H1 (cell line): Measurements from ENCODE around the gene EPHB1. TPM values are rescaled to one million over a fixed set of nuclear protein-coding genes. Genes with fewer than 3 reads are reported as not detected.

Experiments used
- CTCF ChIA-PET: fragments of 300-600 bp; sonication (Branson Sonifier 250); formaldehyde crosslinking; loops from one replicate; lab custom pipeline; 2021; ENCODE audit not compliant: partially characterized antibody; lab: Charles Lee
- POLR2A ChIA-PET: fragments of 300-600 bp; sonication (Branson Sonifier 250); formaldehyde crosslinking; loops from one replicate; lab custom pipeline; 2021; ENCODE audit warnings: inconsistent platforms; ENCODE audit not compliant: partially characterized antibody; lab: Charles Lee
- DNase-seq, 2 experiments: peaks; one replicate each; pipeline versions ENCODE4 v3.0.0 to v3.0.0-alpha.2; 2010 to 2022; ENCODE audit warnings: low spot score in 2 of 2, low read depth in 1 of 2, mixed read lengths in 1 of 2
- FAIRE-seq: peaks from 2 replicates; lab custom pipeline; 2011; peaks lifted over from hg19 to GRCh38; lab: Jason Lieb, UNC
- H2AFZ ChIP-seq: 2 replicates; pipeline ENCODE4 v1.8.1; 2012; ENCODE audit warnings: low read length, inconsistent platforms
- H2AK5ac ChIP-seq: 2 replicates; pipeline ENCODE4 v1.6.1; 2013; ENCODE audit warnings: low read depth, low read length
- H2BK120ac ChIP-seq: replicated peaks from 2 replicates; pipeline ENCODE3; 2013; ENCODE audit warnings: low read depth, low read length, inconsistent platforms
- H2BK12ac ChIP-seq: 2 replicates; pipeline ENCODE4 v1.6.1; 2013; ENCODE audit warnings: low read depth, low read length
- H2BK15ac ChIP-seq: 2 replicates; pipeline ENCODE4 v1.6.1; 2013; ENCODE audit warnings: low read length
- H2BK20ac ChIP-seq: 2 replicates; pipeline ENCODE4 v1.6.1; 2013; ENCODE audit warnings: low read length
- H2BK5ac ChIP-seq: 2 replicates; pipeline ENCODE4 v1.6.1; 2013; ENCODE audit warnings: low read depth, low read length
- H3K14ac ChIP-seq: 2 replicates; pipeline ENCODE4 v1.6.1; 2013; ENCODE audit warnings: inconsistent platforms; ENCODE audit not compliant: insufficient read length
- H3K18ac ChIP-seq: 2 replicates; pipeline ENCODE4 v1.6.1; 2013; ENCODE audit warnings: low read length; ENCODE audit errors: extremely low read depth
- H3K23ac ChIP-seq: 2 replicates; pipeline ENCODE4 v1.6.1; 2013; ENCODE audit warnings: inconsistent platforms; ENCODE audit not compliant: insufficient read length
- H3K23me2 ChIP-seq: 2 replicates; pipeline ENCODE4 v1.6.1; 2013; ENCODE audit warnings: low read depth, low read length
- H3K27ac ChIP-seq: 2 replicates; pipeline ENCODE4 v1.6.1; 2011; ENCODE audit warnings: low read depth, low read length, inconsistent platforms
- H3K27me3 ChIP-seq, 4 experiments: replicated peaks in 1 of 4; 1 replicate in 1 of 4; 2 replicates in 3 of 4; pipeline versions ENCODE4 v1.6.1 to v1.8.1; 2011 to 2013; ENCODE audit warnings: low read length in 3 of 4, mild to moderate bottlenecking in 3 of 4, inconsistent platforms in 2 of 4, mixed read lengths in 2 of 4, moderate library complexity in 1 of 4; ENCODE audit not compliant: control insufficient read depth in 3 of 4, insufficient read depth in 3 of 4; ENCODE audit errors: extremely low read depth in 1 of 4
- H3K36me3 ChIP-seq, 4 experiments: 2 replicates each; pipeline versions ENCODE4 v1.6.1 to v1.8.1; 2011 to 2013; ENCODE audit warnings: mild to moderate bottlenecking in 4 of 4, low read length in 3 of 4, moderate library complexity in 2 of 4, control low read depth in 1 of 4, inconsistent platforms in 1 of 4; ENCODE audit not compliant: insufficient read depth in 4 of 4, control insufficient read depth in 2 of 4
- H3K4ac ChIP-seq: replicated peaks from 2 replicates; pipeline ENCODE3; 2013; ENCODE audit warnings: low read length, low read depth, mixed read lengths, inconsistent platforms; ENCODE audit not compliant: insufficient read length
- H3K4me1 ChIP-seq, 4 experiments: replicated peaks in 1 of 4; 1 replicate in 1 of 4; 2 replicates in 3 of 4; pipeline versions ENCODE4 v1.6.1 to v1.8.1; 2011 to 2013; ENCODE audit warnings: low read length in 3 of 4, inconsistent platforms in 2 of 4, mixed read lengths in 1 of 4; ENCODE audit not compliant: insufficient read depth in 4 of 4, control insufficient read depth in 3 of 4
- H3K4me2 ChIP-seq, 2 experiments: 2 replicates each; pipeline versions ENCODE4 v1.6.1 to v1.8.1; 2011 to 2013; ENCODE audit warnings: low read depth in 2 of 2, low read length in 2 of 2, control low read depth in 1 of 2, inconsistent platforms in 1 of 2, mild to moderate bottlenecking in 1 of 2; ENCODE audit not compliant: insufficient read depth in 1 of 2
- H3K4me3 ChIP-seq, 4 experiments: fragments of 200-600, 300-600 bp in 1 of 4; sonication (generic), shearing (Covaris generic), sonication (Bioruptor Twin) in 1 of 4; 2 replicates each; pipeline versions ENCODE4 v1.5.1 to v1.8.1; 2011 to 2016; ENCODE audit warnings: low read length in 4 of 4, low read depth in 3 of 4, control low read depth in 2 of 4, inconsistent platforms in 2 of 4, mild to moderate bottlenecking in 2 of 4, mixed read lengths in 1 of 4, moderate library complexity in 1 of 4; ENCODE audit not compliant: insufficient read depth in 2 of 4; ENCODE audit errors: extremely low read depth in 1 of 4
- H3K56ac ChIP-seq: replicated peaks from 2 replicates; pipeline ENCODE3; 2013; ENCODE audit warnings: low read depth, mild to moderate bottlenecking, mixed read lengths, low read length, inconsistent platforms; ENCODE audit not compliant: insufficient read length
- H3K79me1 ChIP-seq: 2 replicates; pipeline ENCODE4 v1.6.1; 2013; ENCODE audit warnings: low read depth, low read length, control low read depth
- H3K79me2 ChIP-seq, 2 experiments: 2 replicates each; pipeline versions ENCODE4 v1.6.1 to v1.8.1; 2012 to 2013; ENCODE audit warnings: low read length in 2 of 2, mild to moderate bottlenecking in 2 of 2, inconsistent platforms in 1 of 2; ENCODE audit not compliant: insufficient read depth in 2 of 2, control insufficient read depth in 1 of 2
- H3K9ac ChIP-seq, 4 experiments: replicated peaks in 1 of 4; 1 replicate in 1 of 4; 2 replicates in 3 of 4; pipeline versions ENCODE4 v1.6.1 to v1.8.1; 2011 to 2013; ENCODE audit warnings: low read depth in 3 of 4, low read length in 3 of 4, control low read depth in 2 of 4, mild to moderate bottlenecking in 2 of 4, moderate library complexity in 2 of 4, inconsistent platforms in 1 of 4; ENCODE audit errors: extremely low read depth in 1 of 4
- H3K9me3 ChIP-seq, 2 experiments: 2 replicates each; pipeline versions ENCODE4 v1.6.1 to v1.8.1; 2012 to 2013; ENCODE audit warnings: mild to moderate bottlenecking in 2 of 2, moderate library complexity in 2 of 2, control low read depth in 1 of 2, inconsistent platforms in 1 of 2, low read depth in 1 of 2, low read length in 1 of 2, mixed read lengths in 1 of 2; ENCODE audit not compliant: insufficient read depth in 2 of 2
- H4K20me1 ChIP-seq, 2 experiments: replicated peaks in 1 of 2; 2 replicates each; pipeline versions ENCODE3 to v1.8.1; 2011 to 2013; ENCODE audit warnings: inconsistent platforms in 2 of 2, low read length in 2 of 2, mild to moderate bottlenecking in 1 of 2; ENCODE audit not compliant: insufficient read depth in 2 of 2, control insufficient read depth in 1 of 2
- H4K5ac ChIP-seq: 2 replicates; pipeline ENCODE4 v1.6.1; 2013; ENCODE audit warnings: low read length, low read depth, mixed read lengths, inconsistent platforms; ENCODE audit not compliant: insufficient read length
- H4K8ac ChIP-seq: 2 replicates; pipeline ENCODE4 v1.8.0; 2013; ENCODE audit warnings: mild to moderate bottlenecking, moderate library complexity, low read length, inconsistent platforms; ENCODE audit not compliant: insufficient read depth; ENCODE audit errors: extremely low read depth
- H4K91ac ChIP-seq: replicated peaks from 2 replicates; pipeline ENCODE3; 2013; ENCODE audit warnings: low read length, mixed read lengths, inconsistent platforms; ENCODE audit not compliant: insufficient read length
- BCL11A ChIP-seq, 2 experiments: IDR thresholded peaks; one replicate each; pipeline ENCODE4 v1.6.1; 2011; ENCODE audit warnings: low read depth in 2 of 2, low read length in 2 of 2, mild to moderate bottlenecking in 2 of 2
- HDAC2 ChIP-seq, 2 experiments: fragments of 300-600 bp in 1 of 2; sonication (generic) in 1 of 2; IDR thresholded peaks; 2 replicates each; pipeline ENCODE4 v1.6.1; 2011 to 2012; ENCODE audit warnings: low read depth in 2 of 2, low read length in 2 of 2, mild to moderate bottlenecking in 2 of 2, moderate library complexity in 2 of 2, borderline replicate concordance in 1 of 2, inconsistent platforms in 1 of 2
- JUND ChIP-seq: IDR thresholded peaks from 2 replicates; pipeline ENCODE4 v1.6.1; 2011; ENCODE audit warnings: mild to moderate bottlenecking, improper control_type of control experiment, low read length
- POLR2AphosphoS5 ChIP-seq: IDR thresholded peaks from 2 replicates; pipeline ENCODE4 v1.6.1; 2011; ENCODE audit warnings: low read depth, low read length
- SIX5 ChIP-seq: IDR thresholded peaks from 2 replicates; pipeline ENCODE4 v1.6.1; 2011; ENCODE audit warnings: mild to moderate bottlenecking, low read depth, low read length
- TEAD4 ChIP-seq: IDR thresholded peaks from 2 replicates; pipeline ENCODE4 v1.6.1; 2012; ENCODE audit warnings: low read depth, low read length, inconsistent platforms, mixed read lengths
- WGBS, 2 experiments: shearing (Covaris generic) in 1 of 2; methylation state at CpG; one replicate each; pipeline versions ENCODE4 v1.1.6 to v1.1.7; 2013 to 2015; ENCODE audit warnings: low lambda C conversion rate in 2 of 2, mixed read lengths in 2 of 2, inconsistent platforms in 1 of 2, low coverage in 1 of 2, missing lambda C conversion rate in 1 of 2; ENCODE audit not compliant: insufficient replicate concordance in 2 of 2, insufficient coverage in 1 of 2, insufficient read length in 1 of 2; ENCODE audit errors: extremely low coverage in 1 of 2, missing lambda C conversion rate in 1 of 2; 5-methylcytosine and 5-hydroxymethylcytosine counted together
- polyA plus RNA-seq, 7 experiments: library from polyadenylated mRNA; depleted of rRNA in 3 of 7; stranded (reverse) in 5 of 7; unstranded in 2 of 7; fragments of >200 nt in 5 of 7; fragments of 200-250 nt in 2 of 7; gene quantifications; 1 replicate in 5 of 7; 2 replicates in 1 of 7; 4 replicates in 1 of 7; pipeline versions ENCODE4 v1.2.1 to v1.2.3, GENCODE V29; 2011 to 2013; ENCODE audit warnings: missing spikeins in 2 of 7, mixed read lengths in 2 of 7
- total RNA-seq: library from RNA; stranded (reverse); fragmentation: NEBNext Ultra II Directional; extraction: Animal tissue kit (Norgen Biotek cat#: 25700); gene quantifications from 2 replicates; pipeline ENCODE4 v1.2.1, GENCODE V29; 2021
- TF ChIP-seq, protein P1 (sequence below): IDR thresholded peaks from 2 replicates; pipeline ENCODE4 v1.6.1; 2011; ENCODE audit warnings: low read length, improper control_type of control experiment

EPHB1 gene
- total and polyA plus RNA-seq, 2 of the 8 experiments (the other 6 are each of a cell fraction or from before 2014, with no cell fraction given), result 3.5 to 5.9 TPM

DNA sequence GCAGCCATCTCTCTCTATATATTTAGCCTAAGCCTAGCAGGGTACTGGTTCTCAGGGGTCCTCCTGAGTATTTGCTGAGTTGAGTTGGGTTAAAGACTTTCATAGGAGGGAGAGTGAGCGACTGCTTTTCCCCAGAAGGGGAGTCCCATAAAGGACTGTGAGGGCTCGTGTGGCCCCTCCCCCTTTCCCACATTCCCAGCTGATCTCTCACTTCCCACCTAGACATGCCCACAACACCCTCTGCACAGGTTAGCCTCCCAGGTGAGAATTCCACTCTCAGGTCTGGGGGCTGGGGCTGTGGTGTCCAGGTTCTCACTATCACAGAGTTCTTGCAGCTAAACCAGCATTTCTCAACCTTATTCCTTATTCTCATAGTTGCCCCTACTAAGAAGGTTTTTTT is 15.8 kb downstream of the EPHB1 start:
- WGBS, 2 experiments, result 100% methylated on average over 2 of the region's 2 CpGs; no CpG with 5 or more reads in 1 of the 2 experiments
- no peak overlapping the region for H2BK5ac ChIP-seq
- no peaks in the 10 kb centered on the region for H3K36me3 ChIP-seq
- H4K8ac ChIP-seq, result no peak overlapping the region
- H2BK12ac ChIP-seq, result peak overlapping the region; percentile 30; the same call in 1 of the 2 replicates
- no peak for DNase-seq
- H4K20me1 ChIP-seq, result no peaks in the 10 kb centered on the region
- no peaks in the 10 kb centered on the region for H3K27me3 ChIP-seq
- no peak overlapping the region for H2BK15ac ChIP-seq
- H3K4me3 ChIP-seq, result no peak overlapping the region
- H3K18ac ChIP-seq, result no peak overlapping the region
- H3K23ac ChIP-seq, result no peak overlapping the region
- no peak overlapping the region for H2AK5ac ChIP-seq
- H3K27ac ChIP-seq, result no peak overlapping the region; the same call in 1 of the 2 replicates
- peaks cover 7 to 18% (median 12%) of the 10 kb centered on the region in 4 experiments; a peak in 6 of 7 replicates for H3K4me1 ChIP-seq
- H2AFZ ChIP-seq, result no peak overlapping the region
- H3K79me2 ChIP-seq, result no peaks in the 10 kb centered on the region
- H4K91ac ChIP-seq, result no peak overlapping the region
- H3K56ac ChIP-seq, result no peak overlapping the region
- ChIA-PET CTCF (interaction anchor here (0.6 to 8.8 kb wide), 4 partner anchors 15 to 429 kb away, joined by 3 to 61 read pairs (median 5); partner anchors contain the start of gene EPHB1), POLR2A (interaction anchor here (1.6 kb wide), 1 partner anchor 14 kb away, joined by 6 read pairs; no protein-coding TSS in a partner anchor)
- H4K5ac ChIP-seq, result no peak overlapping the region
- no peak overlapping the region for H2BK20ac ChIP-seq
- no peak overlapping the region for H3K4ac ChIP-seq
- H3K9me3 ChIP-seq, result no peaks in the 10 kb centered on the region
- no peak for FAIRE-seq
- H3K14ac ChIP-seq, result no peak overlapping the region
- no peak overlapping the region for H3K9ac ChIP-seq
- H3K79me1 ChIP-seq, result no peaks in the 10 kb centered on the region; the same call in 1 of the 2 replicates
- peak overlapping the region; percentile 44 for H2BK120ac ChIP-seq
- peaks cover 2% of the 10 kb centered on the region; the same call in 1 of the 2 replicates for H3K23me2 ChIP-seq
- TF ChIP-seq BCL11A (IDR thresholded peaks at IDR 0.05; ENCODE audit: low read depth in 2 of 2, low read length in 2 of 2), result no peak
- TF ChIP-seq HDAC2 (IDR thresholded peaks at IDR 0.05; ENCODE audit: borderline replicate concordance in 1 of 2, low read depth in 2 of 2, low read length in 2 of 2), result no peak
- no peak for TF ChIP-seq SIX5
- TF ChIP-seq, protein P1, sequence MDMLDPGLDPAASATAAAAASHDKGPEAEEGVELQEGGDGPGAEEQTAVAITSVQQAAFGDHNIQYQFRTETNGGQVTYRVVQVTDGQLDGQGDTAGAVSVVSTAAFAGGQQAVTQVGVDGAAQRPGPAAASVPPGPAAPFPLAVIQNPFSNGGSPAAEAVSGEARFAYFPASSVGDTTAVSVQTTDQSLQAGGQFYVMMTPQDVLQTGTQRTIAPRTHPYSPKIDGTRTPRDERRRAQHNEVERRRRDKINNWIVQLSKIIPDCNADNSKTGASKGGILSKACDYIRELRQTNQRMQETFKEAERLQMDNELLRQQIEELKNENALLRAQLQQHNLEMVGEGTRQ, result no peak
- TF ChIP-seq POLR2AphosphoS5, result no peak
- TF ChIP-seq JUND, result no peak
- no peak for TF ChIP-seq TEAD4
- TF ChIP-seq, all 59 proteins: peak for 0
- peak overlapping the region in 1 of 2 experiments; percentile 40; a peak in 1 of 4 replicates for H3K4me2 ChIP-seq
